Fibroblast of villous mesenchyme (primary cell): ENCODE data around the gene SLC17A9. TPM values are rescaled to one million over a fixed set of nuclear protein-coding genes. Genes with fewer than 3 reads are reported as not detected.

Experiments
- DNase-seq: peaks from one replicate; pipeline ENCODE4 v3.0.0-alpha.2; 2010; ENCODE audit warnings: low read depth
- H3K4me3 ChIP-seq: 2 replicates; pipeline ENCODE4 v1.5.1; 2011; ENCODE audit warnings: low read depth, mild to moderate bottlenecking, low read length
- CTCF ChIP-seq: IDR thresholded peaks from 2 replicates; pipeline ENCODE4 v1.5.1; 2012; ENCODE audit warnings: low read depth, mild to moderate bottlenecking, low read length; ENCODE audit not compliant: insufficient read depth
- total RNA-seq: library from RNA; depleted of rRNA; stranded (reverse); fragments of >200 nt; gene quantifications from 2 replicates; pipeline ENCODE4 v1.2.3, GENCODE V29; 2012

The SLC17A9 gene
- total RNA-seq, 1 donor, result 23.7 TPM

DNA sequence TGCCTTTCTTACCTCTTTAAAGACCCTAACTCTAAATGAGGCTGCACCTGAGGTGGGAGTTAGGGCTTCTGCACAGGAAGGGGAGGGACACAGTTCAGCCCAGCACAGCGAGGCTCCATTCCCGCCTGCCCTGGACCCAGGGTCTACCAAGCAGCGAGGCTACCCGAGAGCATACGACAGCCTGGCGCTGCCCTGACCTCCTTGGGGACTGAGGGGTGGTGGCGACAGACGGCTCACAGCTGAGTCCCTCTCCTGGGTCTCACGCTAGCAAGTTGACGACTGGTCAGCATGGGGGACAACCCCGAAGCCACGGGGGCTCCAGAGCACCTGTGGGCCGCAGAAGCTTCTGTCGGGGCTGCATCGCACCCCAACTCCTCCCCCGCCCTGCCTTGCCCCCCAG lies 24.4 kb downstream of the SLC17A9 start:
- no peak overlapping the region for H3K4me3 ChIP-seq
- no peak for TF ChIP-seq CTCF
- no peak for DNase-seq

DNA sequence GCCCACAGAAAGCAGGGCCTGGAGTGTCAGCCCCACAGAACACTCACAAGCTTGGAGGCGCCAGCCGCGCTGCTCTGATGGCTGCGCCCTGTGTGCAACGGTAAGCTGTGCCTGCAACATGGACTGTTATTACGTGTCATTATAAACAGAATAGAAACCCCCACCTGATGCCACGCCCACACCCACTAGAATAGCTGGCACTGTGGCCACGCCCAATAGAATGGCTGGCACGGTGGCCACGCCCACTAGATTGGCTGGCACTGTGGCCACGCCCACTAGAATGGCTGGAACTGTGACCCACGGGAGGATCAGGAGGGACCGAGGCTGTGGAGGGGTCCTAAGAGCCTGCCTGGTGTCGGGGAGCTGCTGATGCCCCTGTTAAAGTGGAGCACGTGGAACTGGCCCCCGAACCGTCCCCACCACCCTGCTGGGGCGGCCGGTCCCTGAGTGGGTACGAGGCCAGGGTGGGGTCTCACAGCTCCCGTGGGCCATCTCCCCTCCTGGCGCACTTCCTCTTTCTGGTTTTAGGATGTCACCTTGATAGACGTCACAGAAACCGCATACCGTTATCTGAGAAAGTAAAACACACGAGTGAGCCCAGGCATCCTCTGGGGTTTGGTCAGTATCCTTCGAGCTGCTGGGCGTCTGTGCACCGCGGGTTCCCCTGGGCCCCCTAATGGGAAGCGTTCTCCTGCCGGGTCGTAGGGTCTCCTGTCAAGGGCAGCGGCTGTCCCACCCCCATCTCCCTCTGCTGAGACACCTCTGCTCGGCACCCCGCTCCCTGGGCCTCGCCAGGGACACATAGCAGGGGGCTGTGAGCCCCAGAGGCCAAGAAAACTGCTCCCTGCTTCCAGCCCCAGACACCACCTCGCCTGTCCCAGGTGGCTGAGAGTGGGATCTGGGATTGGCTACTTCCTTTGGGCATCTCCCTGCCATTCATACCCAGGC lies 25.4 kb downstream of the SLC17A9 start:
- TF ChIP-seq CTCF, result no peak
- H3K4me3 ChIP-seq, result no peak overlapping the region
- DNase-seq, result no peak

GRCh38 chr20:62978561-62978943 lies 26.0 kb downstream of the SLC17A9 start:
- no peak overlapping the region for H3K4me3 ChIP-seq
- TF ChIP-seq CTCF, result no peak
- DNase-seq, result no peak

GRCh38 chr20:62979310-62979709 lies 26.8 kb downstream of the SLC17A9 start:
- H3K4me3 ChIP-seq, result no peak overlapping the region
- no peak for TF ChIP-seq CTCF
- no peak for DNase-seq

DNA sequence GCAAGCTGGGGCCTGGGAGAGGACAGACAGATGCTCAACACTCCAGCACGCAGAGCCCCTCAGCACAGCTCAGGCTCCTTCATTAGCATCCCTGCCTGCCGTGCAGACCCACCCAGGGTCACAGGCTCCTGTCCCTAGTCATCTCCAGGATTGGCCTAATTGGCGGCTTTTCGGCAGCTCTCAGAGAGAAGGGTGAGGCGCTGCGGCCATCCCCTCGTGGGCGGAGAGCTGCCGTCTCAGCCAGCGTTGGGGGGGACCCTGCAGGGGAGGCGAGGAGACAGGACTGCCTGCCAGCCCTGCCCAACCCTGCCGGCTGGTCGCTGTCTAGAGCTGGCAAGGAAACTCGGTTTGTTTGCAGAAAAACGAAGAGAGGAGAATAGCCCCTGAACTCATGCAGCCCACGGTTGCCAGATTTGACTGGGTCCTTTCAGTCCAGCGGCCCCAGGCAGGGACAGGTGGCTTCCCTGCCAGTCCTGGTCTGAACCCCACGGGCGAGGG lies 27.4 kb downstream of the SLC17A9 start:
- no peak for TF ChIP-seq CTCF
- DNase-seq, result no peak
- H3K4me3 ChIP-seq, result no peak overlapping the region

- H3K4me3 ChIP-seq, result no peak overlapping the region
- no peak for TF ChIP-seq CTCF
- DNase-seq, result no peak
Observed at GRCh38 chr20:62980380-62980960, 28.0 kb downstream of the SLC17A9 start.
